Measurements from ENCODE around the gene DAB1. TPM values are rescaled to one million over a fixed set of nuclear protein-coding genes. Genes with fewer than 3 reads are reported as not detected.

Gene DAB1
- total RNA-seq, 2 donors from 2014 or later: 8.7 to 13.6 TPM

- H3K9me3 ChIP-seq (ENCODE audit: control insufficient read depth, low read length, poor library complexity, severe bottlenecking): no peaks in the 10 kb centered on the region
- Mint-ChIP-seq H3K4me1 (no peaks in the 10 kb centered on the region), H3K27me3 (no peaks in the 10 kb centered on the region), H3K27ac (no peak overlapping the region), H3K36me3 (ENCODE audit: low read depth) (peaks cover 2% of the 10 kb centered on the region), H3K4me3 (no peak overlapping the region)
- no peak for ATAC-seq
- DNase-seq: no peak
These were observed 404.5 kb downstream of the DAB1 start for GRCh38 chr1:57019236-57019839.

- no peaks in the 10 kb centered on the region for H3K9me3 ChIP-seq (ENCODE audit: control insufficient read depth, low read length, poor library complexity, severe bottlenecking)
- Mint-ChIP-seq H3K4me1 (no peaks in the 10 kb centered on the region), H3K4me3 (no peak overlapping the region), H3K27ac (no peak overlapping the region), H3K36me3 (ENCODE audit: low read depth) (peaks cover 2% of the 10 kb centered on the region), H3K27me3 (no peaks in the 10 kb centered on the region)
- ATAC-seq: no peak
- no peak for DNase-seq
These were observed 405.7 kb downstream of the DAB1 start for GRCh38 chr1:57018119-57018518.

- Mint-ChIP-seq H3K27ac (no peak overlapping the region), H3K36me3 (ENCODE audit: low read depth) (peaks cover 2% of the 10 kb centered on the region)
These were observed 406.1 kb downstream of the DAB1 start for GRCh38 chr1:57017717-57018116.

GRCh38 chr1:57017200-57017599 is 406.7 kb downstream of the DAB1 start:
- ATAC-seq (no peak), DNase-seq (no peak)
- no peaks in the 10 kb centered on the region for H3K9me3 ChIP-seq (ENCODE audit: control insufficient read depth, low read length, poor library complexity, severe bottlenecking)
- H3K36me3 Mint-ChIP-seq (ENCODE audit: low read depth): peaks cover 2% of the 10 kb centered on the region
- no peaks in the 10 kb centered on the region for H3K27me3 Mint-ChIP-seq
- no peak overlapping the region for H3K27ac Mint-ChIP-seq
- no peak overlapping the region for H3K4me3 Mint-ChIP-seq
- H3K4me1 Mint-ChIP-seq: no peaks in the 10 kb centered on the region

More at GRCh38 chr1:57017717-57018116, 406.1 kb downstream of the DAB1 start:
- no peak for DNase-seq
- Mint-ChIP-seq H3K27me3 (no peaks in the 10 kb centered on the region), H3K4me1 (no peaks in the 10 kb centered on the region), H3K4me3 (no peak overlapping the region)
- H3K9me3 ChIP-seq (ENCODE audit: control insufficient read depth, low read length, poor library complexity, severe bottlenecking): no peaks in the 10 kb centered on the region
- ATAC-seq: no peak

- Mint-ChIP-seq H3K27me3 (no peaks in the 10 kb centered on the region), H3K36me3 (ENCODE audit: low read depth) (peaks cover 2% of the 10 kb centered on the region), H3K4me3 (no peak overlapping the region), H3K4me1 (no peaks in the 10 kb centered on the region), H3K27ac (no peak overlapping the region)
- DNase-seq: no peak
- no peaks in the 10 kb centered on the region for H3K9me3 ChIP-seq (ENCODE audit: control insufficient read depth, low read length, poor library complexity, severe bottlenecking)
- no peak for ATAC-seq
These were observed 408.8 kb downstream of the DAB1 start for GRCh38 chr1:57015071-57015470.

GRCh38 chr1:57013522-57013921 is 410.3 kb downstream of the DAB1 start:
- Mint-ChIP-seq H3K4me3 (no peak overlapping the region), H3K4me1 (no peaks in the 10 kb centered on the region), H3K27me3 (no peaks in the 10 kb centered on the region), H3K27ac (no peak overlapping the region), H3K36me3 (ENCODE audit: low read depth) (no peaks in the 10 kb centered on the region)
- no peaks in the 10 kb centered on the region for H3K9me3 ChIP-seq (ENCODE audit: control insufficient read depth, low read length, poor library complexity, severe bottlenecking)
- DNase-seq (no peak), ATAC-seq (no peak)

- no peak for ATAC-seq
- Mint-ChIP-seq H3K4me3 (no peak overlapping the region), H3K36me3 (ENCODE audit: low read depth) (no peaks in the 10 kb centered on the region), H3K27ac (no peak overlapping the region), H3K27me3 (no peaks in the 10 kb centered on the region), H3K4me1 (no peaks in the 10 kb centered on the region)
- DNase-seq: no peak
- no peaks in the 10 kb centered on the region for H3K9me3 ChIP-seq (ENCODE audit: control insufficient read depth, low read length, poor library complexity, severe bottlenecking)
These were observed 411.5 kb downstream of the DAB1 start for GRCh38 chr1:57012315-57012714.

GRCh38 chr1:57010511-57010910 is 413.3 kb downstream of the DAB1 start:
- no peak for DNase-seq
- Mint-ChIP-seq H3K4me3 (no peak overlapping the region), H3K27ac (no peak overlapping the region), H3K27me3 (no peaks in the 10 kb centered on the region), H3K36me3 (ENCODE audit: low read depth) (no peaks in the 10 kb centered on the region), H3K4me1 (no peaks in the 10 kb centered on the region)
- no peak for ATAC-seq
- H3K9me3 ChIP-seq (ENCODE audit: control insufficient read depth, low read length, poor library complexity, severe bottlenecking): no peaks in the 10 kb centered on the region

GRCh38 chr1:57007948-57008347 is 415.9 kb downstream of the DAB1 start:
- Mint-ChIP-seq H3K27me3 (no peaks in the 10 kb centered on the region), H3K4me1 (no peaks in the 10 kb centered on the region), H3K4me3 (no peak overlapping the region), H3K36me3 (ENCODE audit: low read depth) (peaks cover 5% of the 10 kb centered on the region), H3K27ac (no peak overlapping the region)
- no peaks in the 10 kb centered on the region for H3K9me3 ChIP-seq (ENCODE audit: control insufficient read depth, low read length, poor library complexity, severe bottlenecking)
- ATAC-seq: no peak
- DNase-seq: no peak

- H3K4me3 Mint-ChIP-seq: no peak overlapping the region
- H3K27me3 Mint-ChIP-seq: no peaks in the 10 kb centered on the region
- no peak for ATAC-seq
- DNase-seq: no peak
- no peak overlapping the region for H3K27ac Mint-ChIP-seq
- H3K36me3 Mint-ChIP-seq (ENCODE audit: low read depth): peaks cover 5% of the 10 kb centered on the region
- H3K4me1 Mint-ChIP-seq: no peaks in the 10 kb centered on the region
- no peaks in the 10 kb centered on the region for H3K9me3 ChIP-seq (ENCODE audit: control insufficient read depth, low read length, poor library complexity, severe bottlenecking)
These were observed 416.4 kb downstream of the DAB1 start for GRCh38 chr1:57007472-57007871.

GRCh38 chr1:57003398-57004139 is 420.3 kb downstream of the DAB1 start:
- no peak for ATAC-seq
- Mint-ChIP-seq H3K27me3 (no peaks in the 10 kb centered on the region), H3K4me3 (no peak overlapping the region), H3K36me3 (ENCODE audit: low read depth) (peaks cover 9% of the 10 kb centered on the region), H3K27ac (no peak overlapping the region), H3K4me1 (no peaks in the 10 kb centered on the region)
- no peak for DNase-seq
- H3K9me3 ChIP-seq (ENCODE audit: control insufficient read depth, low read length, poor library complexity, severe bottlenecking): no peaks in the 10 kb centered on the region

- peaks cover 6% of the 10 kb centered on the region for H3K36me3 Mint-ChIP-seq (ENCODE audit: low read depth)
- no peak overlapping the region for H3K27ac Mint-ChIP-seq
- no peak for ATAC-seq
- no peaks in the 10 kb centered on the region for H3K9me3 ChIP-seq (ENCODE audit: control insufficient read depth, low read length, poor library complexity, severe bottlenecking)
- H3K4me1 Mint-ChIP-seq: no peaks in the 10 kb centered on the region
- peaks cover 16% of the 10 kb centered on the region for H3K27me3 Mint-ChIP-seq
- no peak for DNase-seq
- H3K4me3 Mint-ChIP-seq: no peak overlapping the region
These were observed 428.3 kb downstream of the DAB1 start for GRCh38 chr1:56995414-56996100.

GRCh38 chr1:56993475-56993874 is 430.4 kb downstream of the DAB1 start:
- no peaks in the 10 kb centered on the region for H3K9me3 ChIP-seq (ENCODE audit: control insufficient read depth, low read length, poor library complexity, severe bottlenecking)
- no peak overlapping the region for H3K27ac Mint-ChIP-seq
- peaks cover 16% of the 10 kb centered on the region for H3K27me3 Mint-ChIP-seq
- no peaks in the 10 kb centered on the region for H3K4me1 Mint-ChIP-seq
- ATAC-seq (no peak), DNase-seq (no peak)
- H3K4me3 Mint-ChIP-seq: no peak overlapping the region
- peaks cover 6% of the 10 kb centered on the region for H3K36me3 Mint-ChIP-seq (ENCODE audit: low read depth)
